ENCODE data around the gene NEK2.
"Not testable (repeated sequence)": the region's sequence is repeated elsewhere in the genome, so short reads cannot be mapped to it uniquely, and the experiment has no call there.

Gene NEK2

GRCh38 chr1:211647711-211648121, 27.7 kb downstream of the NEK2 start:
- in situ Hi-C loops (cut with MboI; ENCODE audit: low sequenced_read_pairs, unreplicated experiment): no loop called here
- no peak for DNase-seq (ENCODE audit: low spot score)
- no peak for TF ChIP-seq CTCF (IDR thresholded peaks at IDR 0.05; ENCODE audit: borderline replicate concordance, control extremely low read depth, extremely low read depth, insufficient read depth, missing control alignments)

GRCh38 chr1:211646566-211646965, 28.9 kb downstream of the NEK2 start:
- in situ Hi-C loops (cut with MboI; ENCODE audit: low sequenced_read_pairs, unreplicated experiment): no loop called here

GRCh38 chr1:211645601-211646000, 29.8 kb downstream of the NEK2 start:
- in situ Hi-C loops (cut with MboI; ENCODE audit: low sequenced_read_pairs, unreplicated experiment); DNase-seq (ENCODE audit: low spot score): not testable (repeated sequence)

More at GRCh38 chr1:211646566-211646965, 28.9 kb downstream of the NEK2 start:
- no peak for DNase-seq (ENCODE audit: low spot score)
- no peak for TF ChIP-seq CTCF (IDR thresholded peaks at IDR 0.05; ENCODE audit: borderline replicate concordance, control extremely low read depth, extremely low read depth, insufficient read depth, missing control alignments)

GRCh38 chr1:211644653-211645052, 30.8 kb downstream of the NEK2 start:
- no peak for TF ChIP-seq CTCF (IDR thresholded peaks at IDR 0.05; ENCODE audit: borderline replicate concordance, control extremely low read depth, extremely low read depth, insufficient read depth, missing control alignments)
- no peak for DNase-seq (ENCODE audit: low spot score)
- in situ Hi-C loops (cut with MboI; ENCODE audit: low sequenced_read_pairs, unreplicated experiment): no loop called here

GRCh38 chr1:211643324-211644212, 31.9 kb downstream of the NEK2 start:
- TF ChIP-seq CTCF (IDR thresholded peaks at IDR 0.05; ENCODE audit: borderline replicate concordance, control extremely low read depth, extremely low read depth, insufficient read depth, missing control alignments): no peak
- no peak for DNase-seq (ENCODE audit: low spot score)
- in situ Hi-C loops (cut with MboI; ENCODE audit: low sequenced_read_pairs, unreplicated experiment): no loop called here

GRCh38 chr1:211642870-211643269, 32.6 kb downstream of the NEK2 start:
- no peak for DNase-seq (ENCODE audit: low spot score)
- in situ Hi-C loops (cut with MboI; ENCODE audit: low sequenced_read_pairs, unreplicated experiment): no loop called here
- no peak for TF ChIP-seq CTCF (IDR thresholded peaks at IDR 0.05; ENCODE audit: borderline replicate concordance, control extremely low read depth, extremely low read depth, insufficient read depth, missing control alignments)

- TF ChIP-seq CTCF (IDR thresholded peaks at IDR 0.05; ENCODE audit: borderline replicate concordance, control extremely low read depth, extremely low read depth, insufficient read depth, missing control alignments): no peak
- no peak for DNase-seq (ENCODE audit: low spot score)
- in situ Hi-C loops (cut with MboI; ENCODE audit: low sequenced_read_pairs, unreplicated experiment): no loop called here
These were observed 33.5 kb downstream of the NEK2 start for GRCh38 chr1:211641942-211642341.

Data from GM13976 (cell line).